ENCODE data around the gene DBH.

DNA sequence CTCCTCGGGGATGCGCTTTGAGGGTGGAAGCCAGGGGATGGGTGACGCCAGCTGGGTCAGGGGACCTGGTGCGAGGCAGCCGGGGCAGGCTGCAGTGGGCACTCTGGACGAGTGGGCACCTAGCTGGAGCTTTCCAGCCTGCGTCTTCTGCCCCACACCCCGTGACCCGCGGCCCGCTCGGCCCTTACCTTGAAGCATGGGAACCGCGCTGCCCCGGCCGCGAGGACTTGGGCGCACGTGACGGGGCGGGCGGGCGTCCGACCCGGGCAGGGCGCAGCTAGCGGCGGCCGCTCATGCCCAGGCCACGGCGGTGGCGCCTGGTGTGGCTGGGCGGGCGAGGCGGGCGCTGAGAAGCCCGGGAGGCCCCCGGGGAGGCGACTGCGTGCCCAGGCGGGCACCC, 27.3 kb upstream of the DBH start:
- TF ChIP-seq OSR1 (CRISPR knock-in tag; IDR thresholded peaks at IDR 0.05) (no peak), BACH2 (CRISPR knock-in tag; IDR thresholded peaks at IDR 0.05; ENCODE audit: borderline replicate concordance) (no peak), ZNF70 (CRISPR knock-in tag; IDR thresholded peaks at IDR 0.05) (no peak), ARNTL (CRISPR knock-in tag; IDR thresholded peaks at IDR 0.05; ENCODE audit: borderline replicate concordance, low read depth) (no peak), ISL1 (CRISPR knock-in tag; IDR thresholded peaks at IDR 0.05) (no peak), ZFP30 (CRISPR knock-in tag; IDR thresholded peaks at IDR 0.05) (no peak), PPARA (CRISPR knock-in tag; IDR thresholded peaks at IDR 0.05; ENCODE audit: borderline replicate concordance) (no peak), GLIS3 (CRISPR knock-in tag; IDR thresholded peaks at IDR 0.05) (no peak), RARB (CRISPR knock-in tag; IDR thresholded peaks at IDR 0.05) (no peak)
- TF ChIP-seq, protein P1, sequence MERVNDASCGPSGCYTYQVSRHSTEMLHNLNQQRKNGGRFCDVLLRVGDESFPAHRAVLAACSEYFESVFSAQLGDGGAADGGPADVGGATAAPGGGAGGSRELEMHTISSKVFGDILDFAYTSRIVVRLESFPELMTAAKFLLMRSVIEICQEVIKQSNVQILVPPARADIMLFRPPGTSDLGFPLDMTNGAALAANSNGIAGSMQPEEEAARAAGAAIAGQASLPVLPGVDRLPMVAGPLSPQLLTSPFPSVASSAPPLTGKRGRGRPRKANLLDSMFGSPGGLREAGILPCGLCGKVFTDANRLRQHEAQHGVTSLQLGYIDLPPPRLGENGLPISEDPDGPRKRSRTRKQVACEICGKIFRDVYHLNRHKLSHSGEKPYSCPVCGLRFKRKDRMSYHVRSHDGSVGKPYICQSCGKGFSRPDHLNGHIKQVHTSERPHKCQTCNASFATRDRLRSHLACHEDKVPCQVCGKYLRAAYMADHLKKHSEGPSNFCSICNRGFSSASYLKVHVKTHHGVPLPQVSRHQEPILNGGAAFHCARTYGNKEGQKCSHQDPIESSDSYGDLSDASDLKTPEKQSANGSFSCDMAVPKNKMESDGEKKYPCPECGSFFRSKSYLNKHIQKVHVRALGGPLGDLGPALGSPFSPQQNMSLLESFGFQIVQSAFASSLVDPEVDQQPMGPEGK (CRISPR knock-in tag; IDR thresholded peaks at IDR 0.05; ENCODE audit: borderline replicate concordance): no peak
- TF ChIP-seq, protein P2, sequence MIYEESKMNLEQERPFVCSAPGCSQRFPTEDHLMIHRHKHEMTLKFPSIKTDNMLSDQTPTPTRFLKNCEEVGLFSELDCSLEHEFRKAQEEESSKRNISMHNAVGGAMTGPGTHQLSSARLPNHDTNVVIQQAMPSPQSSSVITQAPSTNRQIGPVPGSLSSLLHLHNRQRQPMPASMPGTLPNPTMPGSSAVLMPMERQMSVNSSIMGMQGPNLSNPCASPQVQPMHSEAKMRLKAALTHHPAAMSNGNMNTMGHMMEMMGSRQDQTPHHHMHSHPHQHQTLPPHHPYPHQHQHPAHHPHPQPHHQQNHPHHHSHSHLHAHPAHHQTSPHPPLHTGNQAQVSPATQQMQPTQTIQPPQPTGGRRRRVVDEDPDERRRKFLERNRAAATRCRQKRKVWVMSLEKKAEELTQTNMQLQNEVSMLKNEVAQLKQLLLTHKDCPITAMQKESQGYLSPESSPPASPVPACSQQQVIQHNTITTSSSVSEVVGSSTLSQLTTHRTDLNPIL (CRISPR knock-in tag; IDR thresholded peaks at IDR 0.05; ENCODE audit: low read depth): no peak
- TF ChIP-seq, protein P3, sequence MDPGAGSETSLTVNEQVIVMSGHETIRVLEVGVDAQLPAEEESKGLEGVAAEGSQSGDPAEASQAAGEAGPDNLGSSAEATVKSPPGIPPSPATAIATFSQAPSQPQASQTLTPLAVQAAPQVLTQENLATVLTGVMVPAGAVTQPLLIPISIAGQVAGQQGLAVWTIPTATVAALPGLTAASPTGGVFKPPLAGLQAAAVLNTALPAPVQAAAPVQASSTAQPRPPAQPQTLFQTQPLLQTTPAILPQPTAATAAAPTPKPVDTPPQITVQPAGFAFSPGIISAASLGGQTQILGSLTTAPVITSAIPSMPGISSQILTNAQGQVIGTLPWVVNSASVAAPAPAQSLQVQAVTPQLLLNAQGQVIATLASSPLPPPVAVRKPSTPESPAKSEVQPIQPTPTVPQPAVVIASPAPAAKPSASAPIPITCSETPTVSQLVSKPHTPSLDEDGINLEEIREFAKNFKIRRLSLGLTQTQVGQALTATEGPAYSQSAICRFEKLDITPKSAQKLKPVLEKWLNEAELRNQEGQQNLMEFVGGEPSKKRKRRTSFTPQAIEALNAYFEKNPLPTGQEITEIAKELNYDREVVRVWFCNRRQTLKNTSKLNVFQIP (CRISPR knock-in tag; IDR thresholded peaks at IDR 0.05; ENCODE audit: borderline replicate concordance, low read depth): no peak

Measured in SK-N-SH treated with all-trans-retinoic acid at 6 μM for 48 hours (cell line).